ENCODE data around the gene SLC9A8.
A peak's percentile ranks its signal among the peaks of the same experiment; 100 is the strongest.
"Not testable (repeated sequence)": the region's sequence is repeated elsewhere in the genome, so short reads cannot be mapped to it uniquely, and the experiment has no call there.

The SLC9A8 gene

GRCh38 chr20:49880724-49881445, 68.3 kb downstream of the SLC9A8 start:
- no peak for DNase-seq

- DNase-seq, result no peak
Observed at GRCh38 chr20:49882171-49882970, 69.7 kb downstream of the SLC9A8 start.

GRCh38 chr20:49883246-49883802, 70.7 kb downstream of the SLC9A8 start:
- DNase-seq, result no peak

- DNase-seq, result no peak
Observed at GRCh38 chr20:49885558-49886332, 73.1 kb downstream of the SLC9A8 start.

GRCh38 chr20:49886571-49887213, 74.1 kb downstream of the SLC9A8 start:
- DNase-seq, result no peak

GRCh38 chr20:49887251-49888211, 74.9 kb downstream of the SLC9A8 start:
- no peak for DNase-seq

- DNase-seq, result peak; percentile 41
Observed at GRCh38 chr20:49888212-49889000, 75.8 kb downstream of the SLC9A8 start.

GRCh38 chr20:49889001-49889934, 76.6 kb downstream of the SLC9A8 start:
- no peak for DNase-seq

- DNase-seq, result no peak
Observed at GRCh38 chr20:49889935-49890333, 77.3 kb downstream of the SLC9A8 start.

GRCh38 chr20:49890471-49891361, 78.1 kb downstream of the SLC9A8 start:
- no peak for DNase-seq

GRCh38 chr20:49891476-49892110, 79.0 kb downstream of the SLC9A8 start:
- DNase-seq, result no peak

- no peak for DNase-seq
Observed at GRCh38 chr20:49892260-49892659, 79.6 kb downstream of the SLC9A8 start.

- no peak for DNase-seq
Observed at GRCh38 chr20:49892817-49893216, 80.2 kb downstream of the SLC9A8 start.

- DNase-seq, result no peak
Observed at GRCh38 chr20:49893242-49894072, 80.8 kb downstream of the SLC9A8 start.

- no peak for DNase-seq
Observed at GRCh38 chr20:49894073-49894470, 81.4 kb downstream of the SLC9A8 start.

GRCh38 chr20:49895474-49896093, 83.0 kb downstream of the SLC9A8 start:
- not testable (repeated sequence) for DNase-seq

Measured in T-helper 9 cell (primary cell).